Activated T-helper 9 cell treated with anti-CD3 and anti-CD28 coated beads, Interleukin-2, amount 50 U/mL, for 16 hours (primary cell): ENCODE data around the gene RANBP3.
A peak's percentile ranks its signal among the peaks of the same experiment; 100 is the strongest.
"Not testable (repeated sequence)": the region's sequence is repeated elsewhere in the genome, so short reads cannot be mapped to it uniquely, and the experiment has no call there.

Experiments used
- DNase-seq: peaks from one replicate; pipeline ENCODE4 v3.0.0-alpha.2; 2020; ENCODE audit warnings: low read depth

RANBP3 gene

GRCh38 chr19:5985837-5986236 lies 7.9 kb upstream of the RANBP3 start:
- not testable (repeated sequence) for DNase-seq

- no peak for DNase-seq
Observed at GRCh38 chr19:5985098-5985783, 7.3 kb upstream of the RANBP3 start.

GRCh38 chr19:5984600-5984999 lies 6.7 kb upstream of the RANBP3 start:
- no peak for DNase-seq

GRCh38 chr19:5983367-5983955 lies 5.5 kb upstream of the RANBP3 start:
- DNase-seq = no peak

- no peak for DNase-seq
Observed at GRCh38 chr19:5978606-5979552, 939 bp upstream of the RANBP3 start.

GRCh38 chr19:5977222-5977784 lies 637 bp downstream of the RANBP3 start:
- no peak for DNase-seq

- DNase-seq = no peak
Observed at GRCh38 chr19:5976768-5977167, 1.2 kb downstream of the RANBP3 start.

- no peak for DNase-seq
Observed at GRCh38 chr19:5975388-5975728, 2.6 kb downstream of the RANBP3 start.

GRCh38 chr19:5974721-5975387 lies 3.1 kb downstream of the RANBP3 start:
- DNase-seq = no peak

- DNase-seq = no peak
Observed at GRCh38 chr19:5973867-5974635, 3.9 kb downstream of the RANBP3 start.

- no peak for DNase-seq
Observed at GRCh38 chr19:5973376-5973775, 4.6 kb downstream of the RANBP3 start.

- DNase-seq = no peak
Observed at GRCh38 chr19:5972355-5972731, 5.6 kb downstream of the RANBP3 start.

- no peak for DNase-seq
Observed at GRCh38 chr19:5971714-5972354, 6.1 kb downstream of the RANBP3 start.

- DNase-seq = no peak
Observed at GRCh38 chr19:5969476-5969875, 8.5 kb downstream of the RANBP3 start.

GRCh38 chr19:5968431-5969373 lies 9.2 kb downstream of the RANBP3 start:
- DNase-seq = no peak

GRCh38 chr19:5967994-5968430 lies 9.9 kb downstream of the RANBP3 start:
- peak; percentile 26 for DNase-seq

GRCh38 chr19:5967571-5967970 lies 10.4 kb downstream of the RANBP3 start:
- no peak for DNase-seq

GRCh38 chr19:5966941-5967340 lies 11.0 kb downstream of the RANBP3 start:
- DNase-seq = no peak

GRCh38 chr19:5966215-5966614 lies 11.7 kb downstream of the RANBP3 start:
- DNase-seq = no peak
